H9 (cell line): ENCODE results near the gene MCCC2. TPM values are rescaled to one million over a fixed set of nuclear protein-coding genes. Genes with fewer than 3 reads are reported as not detected.

Experiments used
- DNase-seq: peaks from one replicate; pipeline ENCODE4 v3.0.0-alpha.2; 2017
- H2AFZ ChIP-seq: one replicate; pipeline ENCODE4 v1.6.1; 2013; ENCODE audit warnings: mild to moderate bottlenecking, low read length, control low read depth, moderate library complexity
- H2AK5ac ChIP-seq: 2 replicates; pipeline ENCODE4 v1.6.1; 2013; ENCODE audit warnings: low read length, control low read depth, mixed read lengths; ENCODE audit not compliant: insufficient read length
- H2BK120ac ChIP-seq: one replicate; pipeline ENCODE4 v1.6.1; 2013; ENCODE audit warnings: low read depth, mild to moderate bottlenecking, low read length, control low read depth, inconsistent platforms; ENCODE audit not compliant: poor library complexity, severe bottlenecking
- H2BK12ac ChIP-seq: 2 replicates; pipeline ENCODE4 v1.6.1; 2013; ENCODE audit warnings: low read length, control low read depth, mixed read lengths, low read depth; ENCODE audit not compliant: insufficient read length
- H2BK15ac ChIP-seq: 2 replicates; pipeline ENCODE4 v1.6.1; 2013; ENCODE audit warnings: low read depth, low read length, control low read depth
- H2BK20ac ChIP-seq: one replicate; pipeline ENCODE4 v1.6.1; 2013; ENCODE audit warnings: low read depth, mild to moderate bottlenecking, low read length, control low read depth, inconsistent platforms; ENCODE audit not compliant: poor library complexity, severe bottlenecking
- H2BK5ac ChIP-seq: 2 replicates; pipeline ENCODE4 v1.6.1; 2013; ENCODE audit warnings: low read length, control low read depth, mixed read lengths; ENCODE audit not compliant: insufficient read length
- H3K14ac ChIP-seq: 2 replicates; pipeline ENCODE4 v1.6.1; 2013; ENCODE audit warnings: low read length, control low read depth; ENCODE audit not compliant: insufficient read depth
- H3K18ac ChIP-seq: 2 replicates; pipeline ENCODE4 v1.6.1; 2013; ENCODE audit warnings: low read depth, mild to moderate bottlenecking, mixed read lengths, low read length, control low read depth; ENCODE audit not compliant: insufficient read length
- H3K23ac ChIP-seq: 2 replicates; pipeline ENCODE4 v1.6.1; 2013; ENCODE audit warnings: low read length, control low read depth, mixed read lengths, low read depth; ENCODE audit not compliant: insufficient read length
- H3K23me2 ChIP-seq: 2 replicates; pipeline ENCODE4 v1.6.1; 2013; ENCODE audit warnings: low read depth, mild to moderate bottlenecking, mixed read lengths, low read length, control low read depth; ENCODE audit not compliant: insufficient read length, poor library complexity, severe bottlenecking
- H3K27ac ChIP-seq: 2 replicates; pipeline ENCODE4 v1.5.1; 2013; ENCODE audit warnings: low read length, control low read depth, mixed read lengths, low read depth; ENCODE audit not compliant: insufficient read length
- H3K27me3 ChIP-seq: 2 replicates; pipeline ENCODE4 v1.6.1; 2013; ENCODE audit warnings: low read length, control low read depth, inconsistent platforms; ENCODE audit not compliant: insufficient read depth
- H3K4ac ChIP-seq: 2 replicates; pipeline ENCODE4 v1.6.1; 2013; ENCODE audit warnings: low read depth, mild to moderate bottlenecking, control low read depth, inconsistent platforms, low read length, moderate library complexity
- H3K4me1 ChIP-seq: 2 replicates; pipeline ENCODE4 v1.6.1; 2013; ENCODE audit warnings: low read length, control low read depth, inconsistent platforms; ENCODE audit not compliant: insufficient read depth
- H3K4me2 ChIP-seq: 2 replicates; pipeline ENCODE4 v1.6.1; 2013; ENCODE audit warnings: low read length, control low read depth, mixed read lengths; ENCODE audit not compliant: insufficient read length, insufficient read depth
- H3K56ac ChIP-seq: 2 replicates; pipeline ENCODE4 v1.6.1; 2013; ENCODE audit warnings: low read depth, mild to moderate bottlenecking, mixed read lengths, low read length, control low read depth; ENCODE audit not compliant: insufficient read length
- H3K79me1 ChIP-seq: 2 replicates; pipeline ENCODE4 v1.6.1; 2013; ENCODE audit warnings: low read depth, mild to moderate bottlenecking, moderate library complexity, low read length, control low read depth, inconsistent platforms; ENCODE audit not compliant: insufficient read depth, poor library complexity, severe bottlenecking
- H3K79me2 ChIP-seq: 2 replicates; pipeline ENCODE4 v1.6.1; 2013; ENCODE audit warnings: low read length, control low read depth, inconsistent platforms; ENCODE audit not compliant: insufficient read depth
- H3K9ac ChIP-seq: 2 replicates; pipeline ENCODE4 v1.6.1; 2013; ENCODE audit warnings: low read length, control low read depth, mixed read lengths; ENCODE audit not compliant: insufficient read length; ENCODE audit errors: extremely low read depth
- H3K9me3 ChIP-seq: one replicate; pipeline ENCODE4 v1.6.1; 2013; ENCODE audit warnings: low read depth, low read length, inconsistent platforms; ENCODE audit not compliant: control insufficient read depth
- H3T11ph ChIP-seq: one replicate; pipeline ENCODE4 v1.6.1; 2013; ENCODE audit warnings: mild to moderate bottlenecking, low read length, control low read depth, inconsistent platforms
- H4K20me1 ChIP-seq: one replicate; pipeline ENCODE4 v1.6.1; 2013; ENCODE audit not compliant: control insufficient read depth, insufficient read length, insufficient read depth
- H4K5ac ChIP-seq: 2 replicates; pipeline ENCODE4 v1.6.1; 2013; ENCODE audit warnings: low read depth, mild to moderate bottlenecking, mixed read lengths, low read length, control low read depth; ENCODE audit not compliant: insufficient read length
- H4K8ac ChIP-seq: replicated peaks from 2 replicates; pipeline ENCODE4 v1.6.1; 2013; ENCODE audit warnings: low read length, control low read depth, mixed read lengths, low read depth; ENCODE audit not compliant: insufficient read length
- H4K91ac ChIP-seq: 2 replicates; pipeline ENCODE4 v1.6.1; 2013; ENCODE audit warnings: low read depth, mild to moderate bottlenecking, moderate library complexity, mixed read lengths, low read length, control low read depth; ENCODE audit not compliant: insufficient read length
- H3K27ac Mint-ChIP-seq, 3 experiments: 2 replicates in 2 of 3; 3 replicates in 1 of 3; pipeline ENCODE4 v1.8.0; 2020 to 2021; ENCODE audit warnings: mixed read lengths in 3 of 3, mild to moderate bottlenecking in 1 of 3, moderate library complexity in 1 of 3
- H3K27me3 Mint-ChIP-seq: 2 replicates; pipeline ENCODE4 v1.8.0; 2021; ENCODE audit warnings: low read depth, mild to moderate bottlenecking, moderate library complexity, mixed read lengths
- H3K36me3 Mint-ChIP-seq, 3 experiments: 2 replicates in 2 of 3; 3 replicates in 1 of 3; pipeline ENCODE4 v1.8.0; 2020 to 2021; ENCODE audit warnings: low read depth in 3 of 3, mixed read lengths in 3 of 3; ENCODE audit not compliant: insufficient read depth in 1 of 3
- H3K4me1 Mint-ChIP-seq, 2 experiments: 2 replicates each; pipeline ENCODE4 v1.8.0; 2020; ENCODE audit warnings: mixed read lengths in 2 of 2
- H3K4me3 Mint-ChIP-seq, 2 experiments: 2 replicates in 1 of 2; 3 replicates in 1 of 2; pipeline ENCODE4 v1.8.0; 2020 to 2021; ENCODE audit warnings: mild to moderate bottlenecking in 2 of 2, mixed read lengths in 2 of 2, moderate library complexity in 1 of 2
- H3K9me3 Mint-ChIP-seq, 2 experiments: 2 replicates in 1 of 2; 3 replicates in 1 of 2; pipeline ENCODE4 v1.8.0; 2020; ENCODE audit warnings: mild to moderate bottlenecking in 2 of 2, mixed read lengths in 2 of 2, moderate library complexity in 1 of 2
- WGBS: extraction: QIAGEN DNeasy Blood & Tissue Kit; methylation state at CpG from one replicate; pipeline ENCODE4 v1.1.7; 2013; ENCODE audit warnings: missing lambda C conversion rate, low lambda C conversion rate, mixed read lengths; ENCODE audit not compliant: insufficient read length; ENCODE audit errors: extremely low coverage; 5-methylcytosine and 5-hydroxymethylcytosine counted together
- total RNA-seq: library from RNA; stranded (reverse); gene quantifications from 2 replicates; pipeline ENCODE4 v1.2.1, GENCODE V29; 2021
- TF ChIP-seq, protein P1 (sequence below): fragments of 200-600 bp; sonication (generic); conservative IDR thresholded peaks from 3 replicates; pipeline ENCODE4 v1.8.0; 2021; ENCODE audit warnings: antibody characterized with exemption, mild to moderate bottlenecking

The MCCC2 gene
- total RNA-seq, 1 experiment from 2014 or later: 62.7 TPM

DNA sequence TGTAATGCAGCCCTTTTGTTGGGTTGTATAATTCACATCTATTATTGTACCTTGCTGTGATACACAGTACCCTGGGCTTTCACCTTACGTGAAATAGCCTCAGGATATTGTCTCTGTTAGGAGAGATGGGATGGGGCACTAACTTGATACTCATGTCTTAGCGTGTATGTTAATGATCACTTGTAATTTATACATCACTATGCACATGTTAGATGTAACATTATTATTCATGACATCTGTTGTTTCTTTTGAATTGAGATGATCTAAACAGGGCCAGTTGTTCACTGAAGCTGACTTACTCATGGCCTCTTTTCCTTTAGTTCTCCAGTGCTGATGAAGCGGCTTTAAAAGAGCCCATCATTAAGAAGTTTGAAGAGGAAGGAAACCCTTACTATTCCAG, 65.2 kb downstream of the MCCC2 start:
- no CpG with 5 or more reads among the region's 3 CpGs for WGBS
- Histone ChIP-seq H2BK15ac (no peak overlapping the region), H3K23ac (no peak overlapping the region), H2BK5ac (no peak overlapping the region), H3K14ac (no peak overlapping the region), H2BK120ac (no peak overlapping the region), H3K79me2 (no peaks in the 10 kb centered on the region), H3K23me2 (no peaks in the 10 kb centered on the region), H3K79me1 (no peaks in the 10 kb centered on the region), H3K4me1 (no peaks in the 10 kb centered on the region), H3K9me3 (no peaks in the 10 kb centered on the region), H3K4ac (no peak overlapping the region), H4K20me1 (no peaks in the 10 kb centered on the region), H4K91ac (no peak overlapping the region), H2AK5ac (no peak overlapping the region), H3K27me3 (no peaks in the 10 kb centered on the region), H3K18ac (no peak overlapping the region), H2BK20ac (no peak overlapping the region), H2BK12ac (no peak overlapping the region), H3T11ph (no peak overlapping the region), H2AFZ (no peak overlapping the region), H3K4me2 (no peak overlapping the region), H3K27ac (no peak overlapping the region), H3K9ac (no peak overlapping the region), H4K8ac (no peak overlapping the region), H4K5ac (no peak overlapping the region), H3K56ac (no peak overlapping the region)
- TF ChIP-seq, protein P1, sequence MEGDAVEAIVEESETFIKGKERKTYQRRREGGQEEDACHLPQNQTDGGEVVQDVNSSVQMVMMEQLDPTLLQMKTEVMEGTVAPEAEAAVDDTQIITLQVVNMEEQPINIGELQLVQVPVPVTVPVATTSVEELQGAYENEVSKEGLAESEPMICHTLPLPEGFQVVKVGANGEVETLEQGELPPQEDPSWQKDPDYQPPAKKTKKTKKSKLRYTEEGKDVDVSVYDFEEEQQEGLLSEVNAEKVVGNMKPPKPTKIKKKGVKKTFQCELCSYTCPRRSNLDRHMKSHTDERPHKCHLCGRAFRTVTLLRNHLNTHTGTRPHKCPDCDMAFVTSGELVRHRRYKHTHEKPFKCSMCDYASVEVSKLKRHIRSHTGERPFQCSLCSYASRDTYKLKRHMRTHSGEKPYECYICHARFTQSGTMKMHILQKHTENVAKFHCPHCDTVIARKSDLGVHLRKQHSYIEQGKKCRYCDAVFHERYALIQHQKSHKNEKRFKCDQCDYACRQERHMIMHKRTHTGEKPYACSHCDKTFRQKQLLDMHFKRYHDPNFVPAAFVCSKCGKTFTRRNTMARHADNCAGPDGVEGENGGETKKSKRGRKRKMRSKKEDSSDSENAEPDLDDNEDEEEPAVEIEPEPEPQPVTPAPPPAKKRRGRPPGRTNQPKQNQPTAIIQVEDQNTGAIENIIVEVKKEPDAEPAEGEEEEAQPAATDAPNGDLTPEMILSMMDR: no peak
- Mint-ChIP-seq H3K4me3 (no peak overlapping the region), H3K27me3 (no peaks in the 10 kb centered on the region), H3K36me3 (peaks cover 36 to 75% (median 63%) of the 10 kb centered on the region in 3 experiments; a peak in 6 of 7 replicates), H3K9me3 (no peaks in the 10 kb centered on the region), H3K4me1 (peaks cover 7 to 8% of the 10 kb centered on the region in 2 experiments), H3K27ac (no peak overlapping the region)
- no peak for DNase-seq
